GM21526 (cell line): ENCODE data around the gene RPS6KA1.
"Not testable (repeated sequence)": the region's sequence is repeated elsewhere in the genome, so short reads cannot be mapped to it uniquely, and the experiment has no call there.

ENCODE experiments used
- ATAC-seq: cut with Tn5 transposase; IDR thresholded peaks from one replicate; pipeline ENCODE4 v1.9.1; 2021; ENCODE audit warnings: moderate library complexity; ENCODE audit not compliant: unreplicated experiment, low FRiP score

RPS6KA1 gene

GRCh38 chr1:26584588-26584987 is 55.0 kb downstream of the RPS6KA1 start:
- ATAC-seq, result not testable (repeated sequence)

DNA sequence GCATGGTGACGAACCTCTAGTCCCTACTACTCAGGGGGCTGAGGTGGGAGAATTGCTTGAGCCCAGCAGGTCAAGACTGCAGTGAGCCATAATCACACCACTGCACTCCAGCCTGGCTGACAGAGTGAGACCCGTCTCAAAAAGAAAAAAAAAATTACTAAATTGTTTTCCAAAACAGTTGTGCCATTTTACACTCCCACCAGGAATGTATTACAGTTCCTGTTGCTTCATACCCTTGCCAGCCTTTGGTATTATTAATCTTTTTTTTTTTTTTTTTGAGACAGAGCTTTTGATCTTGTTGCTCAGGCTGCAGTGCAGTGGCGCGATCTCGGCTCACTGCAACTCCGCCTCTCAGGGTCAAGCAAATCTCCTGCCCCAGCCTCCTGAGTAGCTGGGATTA is 55.9 kb downstream of the RPS6KA1 start:
- no peak for ATAC-seq

DNA sequence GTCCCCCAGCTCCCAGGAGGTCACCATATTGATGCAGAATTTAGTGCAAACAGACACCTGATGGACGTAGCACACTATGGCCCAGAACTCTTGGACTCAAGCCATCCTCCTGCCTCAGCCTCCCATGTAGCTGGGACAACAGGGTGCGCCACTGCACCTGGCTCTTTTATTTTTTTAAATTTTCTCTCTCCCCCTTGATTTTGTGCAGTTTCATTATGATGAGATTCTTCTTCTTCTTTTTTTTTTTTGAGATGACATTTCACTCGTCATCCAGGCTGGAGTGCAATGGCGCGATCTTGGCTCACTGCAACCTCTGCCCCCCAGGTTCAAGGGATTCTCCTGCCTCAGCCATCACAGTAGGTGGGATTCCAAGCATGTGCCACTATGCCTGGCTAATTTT is 63.8 kb downstream of the RPS6KA1 start:
- ATAC-seq, result no peak

GRCh38 chr1:26594593-26594992 is 65.0 kb downstream of the RPS6KA1 start:
- ATAC-seq, result not testable (repeated sequence)

GRCh38 chr1:26597629-26598039 is 68.1 kb downstream of the RPS6KA1 start:
- no peak for ATAC-seq

DNA sequence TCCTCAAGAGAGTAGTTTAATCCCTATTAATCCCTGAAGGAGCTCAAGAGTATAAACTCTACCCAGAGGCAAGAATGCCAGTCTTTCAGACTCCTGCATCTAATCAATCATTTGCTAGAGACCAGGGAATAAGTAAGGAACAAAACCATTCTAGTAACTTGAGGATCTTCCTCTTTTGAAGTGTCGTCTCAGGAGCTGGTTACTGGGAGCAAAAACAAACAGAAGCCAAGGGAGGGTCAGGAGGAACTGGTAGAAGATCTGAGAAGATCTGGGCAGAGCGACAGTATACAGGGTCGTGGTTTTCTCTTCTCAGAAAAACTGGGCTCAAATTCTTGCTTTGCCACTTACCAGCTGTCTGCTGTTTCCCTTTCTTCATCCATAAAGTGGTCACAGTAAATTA is 69.3 kb downstream of the RPS6KA1 start:
- ATAC-seq, result no peak

DNA sequence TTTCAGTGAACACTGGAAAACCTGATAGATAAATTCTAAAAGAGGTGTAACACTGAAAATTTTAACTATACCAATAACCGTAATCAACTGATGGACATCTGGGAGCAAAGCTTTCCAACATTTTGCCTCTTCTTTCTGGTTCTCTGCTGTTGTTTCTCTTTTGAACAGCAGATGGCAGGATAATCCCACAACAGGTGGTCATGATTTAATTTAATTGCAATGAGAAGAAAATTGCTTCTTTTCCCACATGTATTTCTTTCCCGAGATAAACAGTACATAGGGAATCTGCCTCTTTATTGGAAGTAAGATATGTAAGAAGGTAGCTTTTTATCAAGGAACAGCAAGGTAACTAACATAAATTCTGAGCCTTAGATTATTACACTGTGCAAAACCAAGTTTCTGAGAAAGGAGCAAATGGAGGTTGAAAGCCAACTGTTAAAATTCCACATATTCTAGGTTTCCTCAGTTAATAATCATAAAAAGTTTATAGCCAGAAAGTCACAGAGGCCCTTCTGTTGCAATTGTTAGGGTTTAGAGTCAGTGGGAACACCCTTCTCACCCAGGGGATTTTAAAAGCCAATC is 72.9 kb downstream of the RPS6KA1 start:
- no peak for ATAC-seq

DNA sequence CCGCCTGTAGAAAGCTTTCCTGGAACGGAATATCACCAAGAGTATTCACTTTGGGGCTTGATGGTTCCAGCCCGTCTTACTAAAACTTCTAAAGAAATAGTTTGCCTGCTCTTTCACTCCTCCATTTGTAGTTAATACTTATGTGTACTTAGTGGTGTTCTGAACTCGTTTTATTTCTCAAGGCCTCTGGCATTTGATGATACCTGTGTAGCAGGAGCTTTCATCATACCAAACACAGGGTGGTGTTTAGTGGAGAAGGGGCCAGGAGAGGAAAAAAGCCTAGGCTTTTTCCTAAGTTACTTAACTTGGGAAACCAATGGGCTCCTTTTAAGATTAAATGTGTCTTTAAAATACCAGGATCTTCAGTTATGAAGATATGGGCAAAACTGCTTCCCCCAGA is 74.3 kb downstream of the RPS6KA1 start:
- ATAC-seq, result no peak

- ATAC-seq, result no peak
Measured at GRCh38 chr1:26607186-26607585, 77.6 kb downstream of the RPS6KA1 start.

GRCh38 chr1:26608895-26609294 is 79.3 kb downstream of the RPS6KA1 start:
- ATAC-seq, result no peak

- ATAC-seq, result no peak
Measured at GRCh38 chr1:26610781-26611180, 81.2 kb downstream of the RPS6KA1 start.

GRCh38 chr1:26612627-26613026 is 83.1 kb downstream of the RPS6KA1 start:
- ATAC-seq, result not testable (repeated sequence)

- no peak for ATAC-seq
Measured at GRCh38 chr1:26614655-26615411, 85.3 kb downstream of the RPS6KA1 start.

- ATAC-seq, result no peak
Measured at GRCh38 chr1:26616881-26617280, 87.3 kb downstream of the RPS6KA1 start.

DNA sequence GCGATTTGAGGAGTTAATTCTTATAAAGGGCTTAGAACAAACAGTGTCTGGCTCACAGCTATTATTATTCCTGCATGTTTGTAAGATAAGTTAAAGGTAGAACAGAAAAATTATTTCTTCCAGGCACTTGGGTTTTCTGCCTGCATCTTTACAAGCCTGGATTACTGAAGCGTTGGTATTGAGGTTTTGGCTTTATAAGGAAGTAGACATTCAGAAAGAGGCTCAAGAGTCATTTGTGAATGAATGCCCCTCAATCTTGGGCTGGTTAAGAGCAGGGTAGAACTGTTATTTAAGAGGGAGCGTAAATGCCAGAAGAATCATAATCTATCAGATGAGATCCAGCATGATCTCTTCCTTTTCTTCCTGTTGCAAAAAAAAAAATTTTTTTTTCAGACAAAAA is 89.0 kb downstream of the RPS6KA1 start:
- no peak for ATAC-seq
